SK-N-MC (cell line): ENCODE data around the gene GRK2.

Source experiments
- EZH2 ChIP-seq: fragments of 200-600 bp; sonication (generic); IDR thresholded peaks from one replicate; pipeline ENCODE4 v1.6.1; 2017; ENCODE audit warnings: antibody characterized with exemption
- FOXP2 ChIP-seq: optimal IDR thresholded peaks from 2 replicates; pipeline ENCODE3; 2011; ENCODE audit warnings: mild to moderate bottlenecking, moderate library complexity; ENCODE audit not compliant: insufficient read depth; ENCODE audit errors: extremely low read length, control extremely low read depth
- POLR2AphosphoS5 ChIP-seq: IDR thresholded peaks from 2 replicates; pipeline ENCODE4 v1.6.1; 2012; ENCODE audit warnings: mild to moderate bottlenecking, low read depth, low read length, borderline replicate concordance

DNA sequence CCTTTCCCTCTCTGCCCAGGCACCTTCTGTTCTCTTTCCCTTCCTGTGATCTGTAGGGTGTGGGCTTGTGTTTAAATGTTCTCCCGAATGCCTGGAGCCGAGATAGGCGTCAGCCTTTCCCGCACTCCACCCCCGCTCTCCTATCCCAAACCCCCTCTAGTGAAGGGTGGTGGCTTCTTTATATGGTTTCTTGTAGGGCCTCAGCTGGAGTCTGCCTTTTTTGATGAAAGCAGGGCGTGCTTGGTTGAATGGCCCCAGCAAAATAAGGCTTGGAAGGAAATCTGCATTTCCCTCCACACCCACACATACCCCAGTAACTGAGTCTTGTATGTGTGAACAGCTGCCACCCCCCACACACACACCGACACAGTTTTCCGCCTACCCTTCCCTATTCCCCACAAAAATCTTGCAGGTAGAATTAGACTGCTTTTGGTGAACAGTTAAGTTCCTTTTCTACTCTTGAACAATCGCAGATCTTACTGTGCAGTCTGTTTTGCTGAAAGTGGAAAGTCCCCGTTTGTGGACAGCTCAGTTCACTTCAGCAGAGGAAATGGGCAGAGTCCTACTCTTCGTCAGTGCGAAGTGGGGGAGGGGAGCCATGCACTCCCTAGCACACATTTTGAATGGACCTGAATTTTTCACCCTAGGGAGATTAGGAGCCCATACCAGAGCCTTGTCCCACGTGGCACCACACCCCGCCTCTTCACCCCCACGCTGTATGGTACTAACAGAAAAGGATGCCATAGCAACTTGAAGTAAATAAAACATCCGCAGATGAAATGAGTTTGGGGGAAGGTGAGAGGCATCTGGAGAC, 25.5 kb upstream of the GRK2 start:
- no peak for TF ChIP-seq FOXP2
- TF ChIP-seq POLR2AphosphoS5: peak; percentile 22; the same call in 1 of the 2 replicates
- no peak for TF ChIP-seq EZH2
